ENCODE data around the gene GBE1. TPM values are rescaled to one million over a fixed set of nuclear protein-coding genes. Genes with fewer than 3 reads are reported as not detected.

GBE1 gene
- total RNA-seq, 6 experiments from 2014 or later = 78.3 to 93.4 (median 87.8) TPM

DNA sequence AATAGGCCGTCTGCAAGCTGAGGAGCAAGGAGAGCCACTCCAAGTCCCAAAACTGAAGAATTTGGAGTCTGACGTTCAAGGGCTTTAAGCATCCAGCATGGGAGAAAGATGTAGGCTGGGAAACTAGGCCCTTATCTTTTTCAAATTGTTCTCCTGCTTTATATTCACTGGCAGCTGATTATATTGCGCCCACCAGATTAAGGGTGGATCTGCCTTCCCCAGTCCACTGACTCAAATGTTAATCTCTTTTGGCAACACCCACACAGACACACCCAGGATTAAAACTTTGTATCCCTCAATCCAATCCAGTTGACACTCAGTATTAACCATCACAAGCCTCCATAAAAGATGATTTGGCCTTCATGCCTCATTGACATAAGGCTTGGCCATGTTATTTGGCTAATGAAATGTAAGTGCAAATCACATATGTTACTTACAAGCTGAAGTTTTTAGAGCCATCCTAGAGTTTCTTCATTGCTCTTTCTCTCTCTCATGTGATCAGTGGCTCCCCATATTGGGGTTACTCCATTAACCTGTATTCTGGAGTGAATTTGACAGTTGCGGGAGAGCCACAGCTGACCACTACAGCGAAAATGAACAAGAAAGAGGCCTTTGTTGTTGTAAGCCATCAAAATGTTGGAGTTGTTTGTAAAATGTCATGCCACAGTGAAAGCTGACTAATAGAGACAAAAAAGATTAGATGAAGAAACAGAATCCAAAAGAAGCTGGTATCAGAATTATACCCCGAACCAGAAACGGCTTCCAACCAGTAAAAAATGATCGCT, 61.7 kb downstream of the GBE1 start:
- Mint-ChIP-seq H3K9me3 (no peaks in the 10 kb centered on the region), H3K27ac (no peak overlapping the region), H3K4me3 (no peak overlapping the region), H3K27me3 (ENCODE audit: insufficient read depth) (no peaks in the 10 kb centered on the region; the same call in 1 of the 2 replicates), H3K36me3 (ENCODE audit: low read depth) (peaks cover 17% of the 10 kb centered on the region), H3K4me1 (ENCODE audit: low read depth) (no peaks in the 10 kb centered on the region)
- TF ChIP-seq, protein P1, sequence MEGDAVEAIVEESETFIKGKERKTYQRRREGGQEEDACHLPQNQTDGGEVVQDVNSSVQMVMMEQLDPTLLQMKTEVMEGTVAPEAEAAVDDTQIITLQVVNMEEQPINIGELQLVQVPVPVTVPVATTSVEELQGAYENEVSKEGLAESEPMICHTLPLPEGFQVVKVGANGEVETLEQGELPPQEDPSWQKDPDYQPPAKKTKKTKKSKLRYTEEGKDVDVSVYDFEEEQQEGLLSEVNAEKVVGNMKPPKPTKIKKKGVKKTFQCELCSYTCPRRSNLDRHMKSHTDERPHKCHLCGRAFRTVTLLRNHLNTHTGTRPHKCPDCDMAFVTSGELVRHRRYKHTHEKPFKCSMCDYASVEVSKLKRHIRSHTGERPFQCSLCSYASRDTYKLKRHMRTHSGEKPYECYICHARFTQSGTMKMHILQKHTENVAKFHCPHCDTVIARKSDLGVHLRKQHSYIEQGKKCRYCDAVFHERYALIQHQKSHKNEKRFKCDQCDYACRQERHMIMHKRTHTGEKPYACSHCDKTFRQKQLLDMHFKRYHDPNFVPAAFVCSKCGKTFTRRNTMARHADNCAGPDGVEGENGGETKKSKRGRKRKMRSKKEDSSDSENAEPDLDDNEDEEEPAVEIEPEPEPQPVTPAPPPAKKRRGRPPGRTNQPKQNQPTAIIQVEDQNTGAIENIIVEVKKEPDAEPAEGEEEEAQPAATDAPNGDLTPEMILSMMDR (IDR thresholded peaks at IDR 0.05) = no peak
- DNase-seq = no peak

DNA sequence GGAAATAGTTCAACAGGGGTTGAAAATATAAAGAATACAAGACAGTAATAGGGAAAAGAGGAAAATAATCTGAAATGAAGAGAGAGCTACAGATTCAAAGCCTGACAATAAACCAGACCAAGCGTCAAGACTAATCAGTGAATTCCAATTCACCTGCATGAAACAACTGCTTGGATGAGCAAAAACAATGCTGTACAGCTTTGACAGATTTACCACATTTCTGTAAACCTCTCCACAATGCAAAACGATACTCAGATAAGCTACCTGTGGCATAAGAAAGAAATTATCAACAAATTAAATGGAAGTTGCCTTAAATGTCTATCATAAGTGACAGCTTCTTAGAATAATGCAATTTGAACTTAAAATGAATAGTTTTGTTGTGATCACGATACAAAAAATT, 65.4 kb downstream of the GBE1 start:
- H3K4me3 Mint-ChIP-seq = no peak overlapping the region
- DNase-seq = no peak
- no peaks in the 10 kb centered on the region; the same call in 1 of the 2 replicates for H3K27me3 Mint-ChIP-seq (ENCODE audit: insufficient read depth)
- no peak overlapping the region for H3K27ac Mint-ChIP-seq
- no peaks in the 10 kb centered on the region for H3K4me1 Mint-ChIP-seq (ENCODE audit: low read depth)
- H3K9me3 Mint-ChIP-seq = no peaks in the 10 kb centered on the region
- peaks cover 17% of the 10 kb centered on the region for H3K36me3 Mint-ChIP-seq (ENCODE audit: low read depth)
- TF ChIP-seq, protein P1 (IDR thresholded peaks at IDR 0.05) = no peak

DNA sequence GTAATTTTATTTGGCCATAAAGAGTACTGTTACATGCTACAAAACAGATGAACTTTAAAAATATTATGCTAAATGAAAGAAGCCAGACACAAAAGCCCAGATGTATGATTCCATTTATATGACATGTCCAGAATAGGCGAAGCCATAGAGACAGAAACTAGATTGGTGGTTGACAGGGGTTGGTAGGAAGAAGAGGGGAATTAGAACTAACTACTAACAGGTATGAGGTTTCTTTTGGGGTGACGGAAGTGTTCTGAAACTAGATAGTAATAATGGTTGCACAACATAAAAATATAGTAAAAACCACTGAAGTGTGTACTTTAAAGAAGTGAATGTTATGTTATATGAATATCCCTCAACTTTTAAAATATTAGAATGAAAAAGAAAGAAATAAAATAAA, 66.1 kb downstream of the GBE1 start:
- no peaks in the 10 kb centered on the region for H3K9me3 Mint-ChIP-seq
- no peak for DNase-seq
- H3K4me1 Mint-ChIP-seq (ENCODE audit: low read depth) = no peaks in the 10 kb centered on the region

DNA sequence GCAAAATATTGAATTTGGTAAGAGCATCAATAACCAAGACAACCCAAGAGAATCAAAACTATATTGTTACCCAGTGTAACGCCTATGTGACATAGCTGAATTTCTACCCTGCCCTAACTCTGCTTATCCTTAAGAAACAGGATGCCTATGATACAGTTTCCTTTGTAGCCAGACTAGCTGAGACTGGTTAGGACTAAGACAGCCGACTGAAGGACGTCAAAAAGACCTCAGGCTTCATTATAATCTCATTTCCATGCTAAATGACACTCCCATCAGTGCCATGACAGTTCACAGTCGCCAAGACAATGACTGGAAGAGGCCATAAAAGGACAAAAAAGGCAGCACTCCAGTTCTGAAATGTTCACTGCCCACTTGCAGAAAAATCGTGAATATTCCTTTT, 66.8 kb downstream of the GBE1 start:
- Mint-ChIP-seq H3K36me3 (ENCODE audit: low read depth) (peaks cover 15% of the 10 kb centered on the region), H3K27ac (no peak overlapping the region)
- no peak for DNase-seq

More for the DNA sequence above, 66.1 kb downstream of the GBE1 start:
- Mint-ChIP-seq H3K36me3 (ENCODE audit: low read depth) (peaks cover 17% of the 10 kb centered on the region), H3K27ac (no peak overlapping the region), H3K4me3 (no peak overlapping the region), H3K27me3 (ENCODE audit: insufficient read depth) (no peaks in the 10 kb centered on the region; the same call in 1 of the 2 replicates)
- TF ChIP-seq, protein P1 (IDR thresholded peaks at IDR 0.05) = no peak

DNA sequence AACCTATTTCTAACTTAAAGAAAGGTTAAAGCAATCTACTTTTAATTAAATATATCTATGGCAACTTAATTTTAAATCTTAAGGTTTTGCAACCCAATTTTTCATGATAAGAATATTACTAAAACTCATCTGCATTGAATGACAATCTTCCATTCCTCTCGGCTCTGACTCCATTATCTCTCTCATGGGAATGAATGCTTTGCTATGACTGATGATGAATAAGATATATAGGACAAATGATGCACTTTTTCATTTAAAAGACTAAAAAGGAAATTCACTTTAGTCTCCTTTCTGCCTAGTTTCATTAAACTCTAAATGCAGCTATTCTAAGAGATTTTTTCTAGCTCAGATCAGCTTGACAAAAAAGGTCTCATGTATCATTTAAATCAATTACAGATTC, 68.7 kb downstream of the GBE1 start:
- TF ChIP-seq, protein P1 (IDR thresholded peaks at IDR 0.05) = no peak
- Mint-ChIP-seq H3K9me3 (no peaks in the 10 kb centered on the region), H3K36me3 (ENCODE audit: low read depth) (peaks cover 4% of the 10 kb centered on the region), H3K4me1 (ENCODE audit: low read depth) (no peaks in the 10 kb centered on the region), H3K4me3 (no peak overlapping the region), H3K27ac (no peak overlapping the region), H3K27me3 (ENCODE audit: insufficient read depth) (no peaks in the 10 kb centered on the region; the same call in 1 of the 2 replicates)
- DNase-seq = no peak

More for the DNA sequence above, 66.8 kb downstream of the GBE1 start:
- TF ChIP-seq, protein P1 (IDR thresholded peaks at IDR 0.05) = no peak
- no peaks in the 10 kb centered on the region for H3K9me3 Mint-ChIP-seq
- H3K4me3 Mint-ChIP-seq = no peak overlapping the region
- H3K4me1 Mint-ChIP-seq (ENCODE audit: low read depth) = no peaks in the 10 kb centered on the region
- H3K27me3 Mint-ChIP-seq (ENCODE audit: insufficient read depth) = no peaks in the 10 kb centered on the region; the same call in 1 of the 2 replicates

Measured in HFFc6 (cell line).